Caco-2 (cell line): ENCODE measurements around the gene SPEG. TPM values are rescaled to one million over a fixed set of nuclear protein-coding genes. Genes with fewer than 3 reads are reported as not detected.

Experiments
- BruUV-seq: library from RNA; stranded (reverse); fragments of 400-500 nt; replicated peaks from 2 replicates; lab custom pipeline; 2021; lab: Mats Ljungman, UMichigan
- CTCF ChIA-PET: fragments of 300-600 bp; sonication (Branson Sonifier 250); formaldehyde crosslinking; loops from one replicate; lab custom pipeline; 2022; ENCODE audit warnings: antibody characterized with exemption; lab: Charles Lee
- POLR2A ChIA-PET: fragments of 300-600 bp; sonication (Branson Sonifier 250); formaldehyde crosslinking; loops from one replicate; lab custom pipeline; 2022; ENCODE audit warnings: antibody characterized with exemption; lab: Charles Lee
- DNase-seq, 2 experiments: peaks; one replicate each; pipeline versions ENCODE4 v3.0.0 to v3.0.0-alpha.2; 2020 to 2022
- H3K27me3 ChIP-seq: replicated peaks from 2 replicates; pipeline ENCODE4 v1.6.0; 2011; ENCODE audit warnings: low read length; ENCODE audit not compliant: control insufficient read depth, insufficient read depth
- H3K36me3 ChIP-seq: 2 replicates; pipeline ENCODE4 v1.5.1; 2011; ENCODE audit warnings: low read length; ENCODE audit not compliant: control insufficient read depth, insufficient read depth
- H3K4me1 ChIP-seq: fragments of 250-450 bp; sonication (Bioruptor Pico); 2 replicates; pipeline ENCODE4 v1.5.1; 2020; ENCODE audit warnings: mild to moderate bottlenecking
- H3K4me3 ChIP-seq: 2 replicates; pipeline ENCODE4 v1.5.1; 2011; ENCODE audit warnings: low read depth, mild to moderate bottlenecking, control low read depth, low read length
- H3K9me3 ChIP-seq: fragments of 250-450 bp; sonication (Bioruptor Pico); 2 replicates; pipeline ENCODE4 v1.5.1; 2020; ENCODE audit warnings: mild to moderate bottlenecking, moderate library complexity
- H3K27ac Mint-ChIP-seq: one replicate; pipeline ENCODE4 v1.8.0; 2022; ENCODE audit warnings: mixed read lengths; ENCODE audit not compliant: unreplicated experiment
- H3K27me3 Mint-ChIP-seq: one replicate; pipeline ENCODE4 v1.8.0; 2022; ENCODE audit warnings: mixed read lengths; ENCODE audit not compliant: insufficient read depth, unreplicated experiment
- H3K36me3 Mint-ChIP-seq: one replicate; pipeline ENCODE4 v1.8.0; 2022; ENCODE audit warnings: mild to moderate bottlenecking, mixed read lengths; ENCODE audit not compliant: insufficient read depth, unreplicated experiment
- H3K4me1 Mint-ChIP-seq: one replicate; pipeline ENCODE4 v1.8.0; 2022; ENCODE audit warnings: low read depth, mixed read lengths; ENCODE audit not compliant: unreplicated experiment
- H3K4me3 Mint-ChIP-seq: one replicate; pipeline ENCODE4 v1.8.0; 2022; ENCODE audit warnings: mild to moderate bottlenecking, moderate library complexity, mixed read lengths; ENCODE audit not compliant: unreplicated experiment
- H3K9me3 Mint-ChIP-seq: one replicate; pipeline ENCODE4 v1.8.0; 2022; ENCODE audit warnings: mixed read lengths; ENCODE audit not compliant: unreplicated experiment
- CTCF ChIP-seq, 2 experiments: fragments of 200-600 bp in 1 of 2; IDR thresholded peaks; 1 replicate in 1 of 2; 2 replicates in 1 of 2; pipeline versions ENCODE4 v1.5.1 to v1.8.0; 2011 to 2022; ENCODE audit warnings: antibody characterized with exemption in 1 of 2, control low read depth in 1 of 2, inconsistent platforms in 1 of 2, low read depth in 1 of 2, low read length in 1 of 2, mild to moderate bottlenecking in 1 of 2, moderate library complexity in 1 of 2; ENCODE audit not compliant: insufficient read depth in 1 of 2, severe bottlenecking in 1 of 2, unreplicated experiment in 1 of 2
- intact Hi-C: fragments of 100-400 bp; cut with micrococcal nuclease; formaldehyde crosslinking; loops from one replicate; pipeline ENCODE4 v1.10.0; 2022; ENCODE audit not compliant: unreplicated experiment
- total RNA-seq: library from RNA; stranded (reverse); gene quantifications from 2 replicates; pipeline ENCODE4 v1.2.3, GENCODE V29; 2022

The SPEG gene
- total RNA-seq, 1 experiment from 2014 or later, result 18.6 TPM

GRCh38 chr2:219466816-219467735 is 32.4 kb downstream of the SPEG start:
- POLR2A ChIA-PET, result no interaction called here
- no peak for DNase-seq

GRCh38 chr2:219467736-219468075 is 33.1 kb downstream of the SPEG start:
- Histone ChIP-seq H3K9me3 (no peaks in the 10 kb centered on the region), H3K36me3 (no peaks in the 10 kb centered on the region), H3K27me3 (no peaks in the 10 kb centered on the region), H3K4me3 (no peak overlapping the region), H3K4me1 (no peaks in the 10 kb centered on the region)
- intact Hi-C loops, result no loop called here
- POLR2A ChIA-PET, result no interaction called here
- Mint-ChIP-seq H3K27ac (no peak overlapping the region), H3K4me3 (no peak overlapping the region), H3K27me3 (no peaks in the 10 kb centered on the region), H3K4me1 (no peaks in the 10 kb centered on the region), H3K36me3 (peaks cover 7% of the 10 kb centered on the region), H3K9me3 (no peaks in the 10 kb centered on the region)
- no TSS peak for BruUV-seq
- CTCF ChIA-PET, result no interaction called here
- TF ChIP-seq CTCF (IDR thresholded peaks at IDR 0.05; ENCODE audit: insufficient read depth in 1 of 2, low read depth in 1 of 2, low read length in 1 of 2, severe bottlenecking in 1 of 2, unreplicated experiment in 1 of 2), result no peak
- DNase-seq, result no peak

More at GRCh38 chr2:219466816-219467735, 32.4 kb downstream of the SPEG start:
- no peak overlapping the region for H3K4me3 ChIP-seq
- no TSS peak for BruUV-seq
- H3K36me3 Mint-ChIP-seq, result peaks cover 7% of the 10 kb centered on the region
- no peaks in the 10 kb centered on the region for H3K27me3 ChIP-seq
- no peak overlapping the region for H3K4me3 Mint-ChIP-seq
- H3K9me3 Mint-ChIP-seq, result no peaks in the 10 kb centered on the region
- CTCF ChIA-PET, result no interaction called here
- no peaks in the 10 kb centered on the region for H3K27me3 Mint-ChIP-seq
- no peaks in the 10 kb centered on the region for H3K36me3 ChIP-seq
- intact Hi-C loops, result no loop called here
- no peaks in the 10 kb centered on the region for H3K9me3 ChIP-seq
- no peaks in the 10 kb centered on the region for H3K4me1 Mint-ChIP-seq
- no peaks in the 10 kb centered on the region for H3K4me1 ChIP-seq
- no peak overlapping the region for H3K27ac Mint-ChIP-seq
- TF ChIP-seq CTCF (IDR thresholded peaks at IDR 0.05; ENCODE audit: insufficient read depth in 1 of 2, low read depth in 1 of 2, low read length in 1 of 2, severe bottlenecking in 1 of 2, unreplicated experiment in 1 of 2), result no peak

- Mint-ChIP-seq H3K27ac (no peak overlapping the region), H3K27me3 (no peaks in the 10 kb centered on the region), H3K9me3 (no peaks in the 10 kb centered on the region), H3K4me1 (no peaks in the 10 kb centered on the region), H3K4me3 (no peak overlapping the region), H3K36me3 (peaks cover 7% of the 10 kb centered on the region)
- Histone ChIP-seq H3K4me3 (no peak overlapping the region), H3K36me3 (no peaks in the 10 kb centered on the region), H3K27me3 (no peaks in the 10 kb centered on the region), H3K9me3 (no peaks in the 10 kb centered on the region), H3K4me1 (no peaks in the 10 kb centered on the region)
- no peak for DNase-seq
- CTCF ChIA-PET, result no interaction called here
- no peak for TF ChIP-seq CTCF (IDR thresholded peaks at IDR 0.05; ENCODE audit: insufficient read depth in 1 of 2, low read depth in 1 of 2, low read length in 1 of 2, severe bottlenecking in 1 of 2, unreplicated experiment in 1 of 2)
- intact Hi-C loops, result no loop called here
- no TSS peak for BruUV-seq
- POLR2A ChIA-PET, result no interaction called here
Measured at GRCh38 chr2:219468410-219469185, 34.0 kb downstream of the SPEG start.
